IMR-90 (cell line): Measurements from ENCODE around the gene PSMA3.

Experiments
- CTCF ChIP-seq: conservative IDR thresholded peaks from 2 replicates; pipeline ENCODE4 v1.5.1; 2012; ENCODE audit warnings: mild to moderate bottlenecking, low read depth, low read length, improper control_type of control experiment
- ELK1 ChIP-seq: fragments of 150-350 bp; IDR thresholded peaks from 2 replicates; pipeline ENCODE4 v1.6.1; 2016; ENCODE audit warnings: low read depth, mild to moderate bottlenecking, low read length, moderate library complexity, borderline replicate concordance
- FOS ChIP-seq: fragments of 150-350 bp; IDR thresholded peaks from 2 replicates; pipeline ENCODE4 v1.6.1; 2016; ENCODE audit warnings: low read depth, low read length
- NFE2L2 ChIP-seq: fragments of 150-350 bp; IDR thresholded peaks from 2 replicates; pipeline ENCODE4 v1.6.1; 2016; ENCODE audit warnings: low read depth, mild to moderate bottlenecking, low read length
- POLR2A ChIP-seq: IDR thresholded peaks from 2 replicates; pipeline ENCODE4 v1.6.1; 2012; ENCODE audit warnings: mild to moderate bottlenecking, low read depth, low read length
- RAD21 ChIP-seq: IDR thresholded peaks from 2 replicates; pipeline ENCODE4 v1.6.1; 2012; ENCODE audit warnings: low read length, improper control_type of control experiment
- SMC3 ChIP-seq: fragments of 150-350 bp; IDR thresholded peaks from 2 replicates; pipeline ENCODE4 v1.6.1; 2016; ENCODE audit warnings: low read depth, mild to moderate bottlenecking, antibody characterized with exemption, low read length, moderate library complexity
- USF2 ChIP-seq: fragments of 150-350 bp; IDR thresholded peaks from 2 replicates; pipeline ENCODE4 v1.6.1; 2017; ENCODE audit warnings: mild to moderate bottlenecking, antibody characterized with exemption, low read length, low read depth

GRCh38 chr14:58315606-58316005 lies 71.0 kb downstream of the PSMA3 start:
- TF ChIP-seq FOS = no peak
- TF ChIP-seq RAD21 = no peak
- no peak for TF ChIP-seq USF2
- no peak for TF ChIP-seq NFE2L2
- no peak for TF ChIP-seq POLR2A
- no peak for TF ChIP-seq CTCF
- TF ChIP-seq ELK1 = no peak
- TF ChIP-seq SMC3 = no peak
